Measurements from ENCODE around the gene ODAM. TPM values are rescaled to one million over a fixed set of nuclear protein-coding genes. Genes with fewer than 3 reads are reported as not detected.
"Not testable (repeated sequence)": the region's sequence is repeated elsewhere in the genome, so short reads cannot be mapped to it uniquely, and the experiment has no call there.

ODAM gene, protein sequence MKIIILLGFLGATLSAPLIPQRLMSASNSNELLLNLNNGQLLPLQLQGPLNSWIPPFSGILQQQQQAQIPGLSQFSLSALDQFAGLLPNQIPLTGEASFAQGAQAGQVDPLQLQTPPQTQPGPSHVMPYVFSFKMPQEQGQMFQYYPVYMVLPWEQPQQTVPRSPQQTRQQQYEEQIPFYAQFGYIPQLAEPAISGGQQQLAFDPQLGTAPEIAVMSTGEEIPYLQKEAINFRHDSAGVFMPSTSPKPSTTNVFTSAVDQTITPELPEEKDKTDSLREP
- total RNA-seq: not detected

DNA sequence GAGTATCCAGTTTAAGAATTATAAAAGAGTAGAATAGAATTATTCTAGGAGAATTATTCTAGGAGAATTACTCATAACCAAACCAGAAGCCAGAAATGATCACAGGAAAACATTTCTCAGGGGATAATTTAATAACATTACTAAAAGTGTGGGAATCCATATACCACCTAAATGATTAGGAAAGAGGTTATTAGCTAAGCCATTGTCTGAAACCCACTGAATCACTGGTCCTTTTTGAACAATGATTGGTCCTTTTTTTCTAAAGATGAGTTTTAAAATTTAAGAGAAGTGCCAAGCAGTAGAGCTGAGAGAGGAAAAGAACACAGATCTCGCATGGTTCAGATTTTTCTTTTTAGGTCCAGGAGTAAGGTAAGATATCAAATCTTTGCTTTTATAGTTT lies at the start of gene ODAM:
ODAM (plus strand) TSS at position 301 of the 400 bp plus-strand sequence. CDS start 819 bp downstream, outside the sequence.
- no peak for DNase-seq

DNA sequence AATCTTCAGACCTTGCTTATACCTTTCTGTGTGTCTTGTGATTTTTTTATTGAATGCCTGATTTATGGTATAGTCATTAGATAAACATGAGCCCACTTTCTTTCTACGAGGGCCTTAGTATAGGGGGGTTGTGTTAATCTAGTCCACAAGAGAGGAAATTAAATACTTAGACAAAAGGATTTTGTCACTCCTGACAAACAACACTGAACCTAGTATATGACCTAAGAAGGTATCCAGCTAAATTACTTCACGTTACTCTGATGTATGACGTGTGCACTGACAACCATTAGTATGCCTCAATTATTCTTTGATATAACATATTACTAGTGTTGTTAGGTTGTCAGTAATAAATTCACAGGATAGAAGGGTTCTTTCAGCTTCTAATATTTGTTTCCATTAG lies 44.3 kb upstream of the ODAM start:
- DNase-seq: no peak

DNA sequence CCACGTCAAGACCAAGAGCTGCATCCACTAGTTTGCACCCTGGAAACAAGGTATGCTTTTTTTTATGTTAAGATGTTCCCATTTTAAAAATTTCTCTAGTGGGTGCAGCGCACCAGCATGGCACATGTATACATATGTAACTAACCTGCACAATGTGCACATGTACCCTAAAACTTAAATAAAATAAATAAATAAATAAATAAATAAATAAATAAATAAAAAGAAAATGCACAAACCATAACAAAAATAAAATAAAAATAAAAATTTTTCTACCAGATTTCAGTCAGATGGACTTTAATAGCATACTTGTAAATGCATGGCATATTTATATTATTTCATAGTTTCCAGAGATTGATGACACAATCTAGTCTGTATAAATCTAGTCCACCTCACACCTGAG lies 43.4 kb upstream of the ODAM start:
- DNase-seq: no peak

DNA sequence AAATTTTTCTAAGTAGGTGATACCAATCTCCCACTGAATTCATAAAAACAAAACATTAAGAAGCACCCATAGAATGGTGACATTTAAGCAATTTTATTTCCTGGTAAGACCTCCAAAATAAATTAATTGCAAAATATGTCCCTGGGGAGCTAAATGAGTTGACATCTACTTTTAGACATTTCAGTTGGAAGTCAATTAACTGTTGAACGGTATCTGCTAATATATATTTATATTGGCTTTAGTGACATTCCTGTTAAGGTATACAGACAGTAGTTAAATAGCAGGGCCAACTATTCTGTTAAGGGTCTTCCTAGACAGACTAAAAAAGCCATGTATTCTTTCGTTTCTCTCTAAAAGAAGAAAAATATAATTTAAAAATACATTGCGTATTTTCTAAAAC lies 41.6 kb upstream of the ODAM start, which contains the start of gene PRR27:
PRR27 (plus strand) TSS at position 301 of the 400 bp plus-strand sequence. CDS start 139 bp downstream, outside the sequence.
- DNase-seq: no peak

DNA sequence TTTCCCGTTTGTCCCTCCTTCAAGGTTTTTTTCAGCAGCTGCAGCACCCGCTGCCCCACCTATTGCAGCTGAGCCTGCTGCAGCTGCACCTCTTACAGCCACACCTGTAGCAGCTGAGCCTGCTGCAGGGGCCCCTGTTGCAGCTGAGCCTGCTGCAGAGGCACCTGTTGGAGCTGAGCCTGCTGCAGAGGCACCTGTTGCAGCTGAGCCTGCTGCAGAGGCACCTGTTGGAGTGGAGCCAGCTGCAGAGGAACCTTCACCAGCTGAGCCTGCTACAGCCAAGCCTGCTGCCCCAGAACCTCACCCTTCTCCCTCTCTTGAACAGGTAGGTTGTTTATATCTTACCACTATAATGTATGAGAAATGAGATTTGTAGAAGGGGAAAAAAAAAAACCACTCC lies 36.9 kb upstream of the ODAM start:
- DNase-seq: no peak

DNA sequence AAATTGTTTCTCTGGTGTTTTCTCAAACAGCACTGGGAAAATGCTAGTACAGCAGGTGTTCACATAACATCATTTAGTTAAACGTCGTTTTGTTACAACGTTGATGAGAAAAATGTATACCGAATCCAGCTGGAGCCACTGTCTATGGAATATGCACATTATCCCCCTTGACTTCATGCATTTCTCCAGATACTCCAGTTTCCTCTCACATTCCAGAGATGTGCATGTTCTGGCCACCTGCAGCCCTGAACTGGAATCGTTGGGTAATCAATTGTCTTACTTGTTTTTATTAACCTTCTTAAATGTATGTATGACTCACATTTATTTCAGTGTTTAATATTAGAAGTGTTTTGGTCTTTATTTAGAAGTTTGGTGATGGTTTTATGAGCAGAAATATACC lies 18.4 kb upstream of the ODAM start:
- no peak for DNase-seq

DNA sequence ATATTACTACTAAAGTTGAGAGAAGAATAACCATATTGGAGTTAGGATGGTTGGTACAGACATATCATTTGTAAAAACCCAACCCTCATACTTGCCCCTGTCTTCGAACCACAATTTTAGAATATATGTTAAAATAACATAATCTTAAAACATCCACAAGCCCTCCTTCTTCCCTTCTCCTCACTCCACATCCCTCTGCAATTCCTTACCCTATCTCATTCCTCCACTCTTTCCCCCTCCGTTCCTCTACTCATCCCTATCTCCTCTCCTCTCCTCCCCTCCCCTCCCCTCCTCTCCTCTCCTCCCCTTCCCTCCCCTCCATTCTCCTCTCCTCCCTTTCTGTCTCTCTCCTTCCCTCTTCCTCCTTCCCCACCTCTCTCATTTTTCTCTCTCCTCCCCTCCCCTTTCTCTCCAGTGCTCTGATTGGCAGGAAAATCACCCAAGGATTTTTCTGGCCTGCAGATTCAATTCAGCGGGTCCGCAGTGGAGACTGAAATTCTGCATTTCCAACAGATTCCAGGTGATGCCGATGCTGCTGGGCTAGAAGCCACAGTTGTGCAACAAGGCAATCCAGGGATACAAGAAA lies 17.4 kb upstream of the ODAM start:
- no peak for DNase-seq

DNA sequence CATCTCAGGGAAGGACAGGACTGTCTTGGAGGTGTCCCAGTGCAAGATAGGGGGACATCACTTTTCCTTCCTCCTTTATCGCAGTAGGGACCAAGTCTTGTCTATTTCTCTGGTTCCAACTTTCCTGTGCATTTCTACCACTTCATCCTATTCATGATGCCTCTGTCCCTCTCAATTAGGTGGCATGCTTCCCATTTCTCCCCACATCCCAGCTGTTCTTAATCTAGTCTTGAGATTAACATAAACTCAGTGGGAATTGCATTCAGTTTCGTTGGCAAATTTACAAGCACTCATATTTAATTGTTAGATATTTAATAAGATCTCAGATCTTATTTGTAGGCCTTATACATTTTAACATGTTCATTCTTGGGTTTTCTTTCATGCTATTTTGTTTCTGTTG lies 15.7 kb upstream of the ODAM start:
- no peak for DNase-seq

DNA sequence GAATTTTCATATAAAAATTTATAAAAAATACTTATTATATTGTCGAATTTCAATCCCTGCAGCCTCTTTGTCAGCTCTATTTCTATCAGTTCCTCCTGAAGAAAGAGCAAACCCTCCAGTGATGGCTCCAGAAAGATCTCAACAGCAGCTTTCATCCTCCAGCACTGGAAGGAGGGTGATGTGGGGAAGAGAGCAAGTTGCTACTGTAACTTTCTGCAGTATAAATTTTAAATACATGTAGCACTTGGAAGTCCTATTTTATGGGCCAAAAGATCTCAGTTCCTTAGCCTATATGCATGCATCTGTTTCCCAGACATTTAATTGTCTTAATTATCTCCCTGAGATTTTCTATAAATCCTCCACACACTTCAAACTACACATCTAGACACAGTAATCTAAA lies 13.7 kb upstream of the ODAM start:
- no peak for DNase-seq

DNA sequence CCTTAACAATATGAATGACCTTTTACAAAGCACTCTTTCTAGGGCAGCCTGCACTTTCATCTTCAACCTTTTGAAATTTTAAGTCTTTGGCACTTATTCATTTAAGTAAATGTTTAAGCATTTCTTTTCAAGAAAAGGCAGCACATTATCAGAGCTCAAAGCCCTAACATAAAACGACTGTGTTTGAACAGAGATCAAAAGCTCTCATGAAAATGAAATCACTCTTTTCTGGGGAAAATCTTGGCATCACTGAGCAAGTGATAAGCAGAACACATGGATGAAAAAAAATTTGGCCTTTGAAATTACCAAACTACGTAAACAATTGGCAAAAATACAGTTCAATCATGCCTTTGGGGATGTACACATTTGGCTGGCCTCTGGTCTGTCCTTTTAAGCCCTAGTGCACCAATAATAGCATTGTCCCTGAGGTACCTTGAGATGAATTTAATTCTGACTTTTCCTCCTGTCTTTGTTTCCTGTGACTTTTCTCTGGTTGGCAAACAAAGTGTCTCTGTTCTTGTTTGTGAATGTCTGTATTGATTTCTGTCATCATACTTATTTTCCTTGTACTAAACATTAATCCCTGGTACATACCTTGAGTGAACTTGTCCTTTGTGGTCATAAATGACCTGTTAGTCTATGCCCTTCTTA lies 12.9 kb upstream of the ODAM start:
- no peak for DNase-seq

DNA sequence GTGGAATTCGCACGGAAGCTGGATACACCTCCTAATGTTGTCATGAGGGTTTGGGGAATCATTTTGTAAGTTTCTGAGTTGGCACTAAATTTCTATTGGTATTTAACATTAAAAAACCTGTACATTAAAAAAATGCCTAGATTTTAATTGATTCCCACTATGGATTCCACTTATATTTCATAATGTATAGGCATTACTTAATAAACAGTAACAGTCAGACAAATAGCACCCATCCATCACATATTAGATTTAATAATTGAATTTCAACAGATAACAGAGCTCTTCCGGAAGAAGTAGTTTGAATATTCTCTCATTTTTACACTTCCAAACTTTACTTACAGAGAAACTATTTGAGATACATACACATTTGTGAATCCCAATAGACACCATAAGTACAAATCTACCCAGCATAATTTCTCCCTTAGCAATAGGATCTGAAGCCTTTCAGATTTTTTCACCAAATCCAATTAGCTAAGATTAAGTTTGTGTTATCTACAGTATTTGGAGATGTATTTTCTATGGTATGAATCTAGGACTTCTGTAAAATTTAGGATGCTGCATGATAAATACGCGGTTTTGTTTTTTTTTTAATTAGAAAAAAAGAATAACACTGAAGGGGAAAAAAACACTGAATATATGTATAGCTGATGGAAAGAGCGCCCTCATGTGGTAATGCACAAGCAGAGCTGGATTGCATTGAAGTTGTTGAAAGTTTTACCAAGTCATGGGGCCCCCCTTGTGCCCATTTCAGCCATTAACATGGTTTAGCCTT lies 12.2 kb upstream of the ODAM start:
- DNase-seq: no peak

DNA sequence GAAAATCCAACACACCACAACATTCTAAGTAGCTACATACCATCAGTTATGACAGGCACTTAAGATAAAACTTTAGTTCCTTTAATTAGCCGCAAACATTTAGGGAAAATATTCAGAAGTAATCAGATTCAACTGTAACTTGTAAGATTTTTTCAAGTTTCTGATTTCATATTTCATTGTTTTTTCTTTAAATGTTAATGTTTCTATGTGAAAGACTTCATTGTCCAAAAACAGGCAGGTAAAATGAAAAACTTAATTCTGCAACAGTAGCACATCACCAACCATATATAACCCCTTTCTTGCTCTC lies 11.6 kb upstream of the ODAM start:
- no peak for DNase-seq

DNA sequence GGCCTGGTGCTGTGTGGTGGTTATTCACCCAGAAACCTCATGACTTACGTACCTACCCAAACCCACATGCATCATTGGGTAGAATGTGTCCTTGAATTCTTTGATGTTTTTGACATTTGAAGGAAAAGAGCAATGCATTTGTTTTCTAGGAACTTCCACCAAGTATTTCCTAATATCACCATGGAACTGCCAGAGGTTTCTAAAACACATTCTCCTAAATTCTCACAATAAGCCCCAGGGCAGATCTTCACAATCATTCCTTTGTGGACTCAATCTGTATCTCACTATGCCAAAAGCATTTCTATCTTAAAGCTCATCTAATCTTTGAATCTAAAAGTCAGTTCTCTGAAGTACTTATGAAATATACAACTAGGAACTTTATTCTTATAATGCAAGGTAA lies 8.3 kb upstream of the ODAM start:
- DNase-seq: no peak

DNA sequence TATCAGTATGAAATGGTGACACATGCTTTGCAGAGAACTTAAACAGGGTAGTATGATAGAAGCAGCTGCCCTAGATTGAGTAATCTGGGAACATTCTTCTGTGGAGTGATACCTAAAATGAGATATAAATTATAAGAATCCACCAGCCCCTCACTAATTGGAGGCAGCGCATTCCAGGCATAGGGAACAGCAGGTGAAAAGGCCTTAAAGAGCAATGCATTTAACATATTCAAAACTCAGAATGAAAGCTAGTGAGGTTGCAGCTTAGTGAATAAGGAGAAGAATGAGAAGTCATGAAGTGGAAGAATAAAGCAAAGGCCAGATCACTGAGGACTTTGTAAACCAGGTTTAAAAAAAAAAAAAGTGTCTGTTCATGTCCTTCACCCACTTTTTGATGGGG lies 4.9 kb upstream of the ODAM start:
- no peak for DNase-seq

DNA sequence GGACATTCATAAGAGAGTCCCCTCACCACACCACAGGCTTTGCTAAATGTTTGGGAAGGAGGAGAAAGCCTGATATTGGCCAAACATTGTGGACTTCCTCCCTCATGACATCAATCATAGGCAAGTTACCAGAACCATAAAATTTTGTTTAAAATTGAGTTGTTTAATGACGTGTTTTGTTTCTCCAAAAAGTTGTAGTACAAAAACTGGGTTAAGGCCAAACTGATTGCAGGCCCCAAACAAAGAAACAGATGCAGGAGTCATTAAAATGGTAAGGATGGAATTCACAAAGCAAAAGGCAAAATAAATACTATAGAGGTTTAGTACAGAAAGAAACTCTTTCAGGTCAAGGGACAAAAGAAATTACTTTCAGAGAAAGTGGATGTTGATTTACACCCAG lies 3.9 kb upstream of the ODAM start:
- DNase-seq: no peak

DNA sequence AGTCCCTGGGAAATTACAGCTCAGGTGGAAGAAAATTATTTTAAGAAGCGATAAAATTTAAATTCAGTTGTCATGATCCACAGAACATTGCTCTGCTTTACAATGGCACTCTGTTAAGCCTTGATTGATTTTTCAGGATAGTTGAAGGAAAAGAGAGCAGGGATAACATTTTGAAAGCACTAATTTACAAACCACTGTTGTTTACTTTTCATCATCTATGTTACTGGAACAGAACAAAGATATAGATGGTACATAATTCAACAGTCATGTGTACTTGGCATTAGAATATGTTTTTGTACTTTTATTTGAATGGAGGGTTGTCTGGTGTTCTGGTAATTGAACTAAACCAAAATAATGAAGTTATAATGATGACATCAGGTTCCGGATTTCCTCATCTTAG lies 2.6 kb upstream of the ODAM start:
- no peak for DNase-seq

DNA sequence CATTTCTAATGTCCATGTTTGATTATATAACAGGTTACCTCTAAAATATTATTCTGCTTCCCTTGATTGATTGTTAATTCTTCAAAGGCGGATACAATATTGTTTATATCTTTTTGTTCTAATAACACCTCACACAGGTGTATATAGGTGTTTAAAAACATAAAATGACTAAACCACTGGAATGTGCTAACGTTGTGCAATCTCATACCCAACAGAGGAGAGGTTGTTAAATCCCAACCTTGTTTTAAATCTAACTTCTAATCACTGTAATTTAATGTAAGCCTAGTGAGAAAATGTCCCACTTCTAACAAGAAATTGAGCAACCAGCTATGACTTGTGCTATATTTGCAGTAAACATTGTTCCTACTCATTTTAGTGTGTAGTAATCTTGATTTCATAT lies 1.3 kb downstream of the ODAM start:
- no peak for DNase-seq

DNA sequence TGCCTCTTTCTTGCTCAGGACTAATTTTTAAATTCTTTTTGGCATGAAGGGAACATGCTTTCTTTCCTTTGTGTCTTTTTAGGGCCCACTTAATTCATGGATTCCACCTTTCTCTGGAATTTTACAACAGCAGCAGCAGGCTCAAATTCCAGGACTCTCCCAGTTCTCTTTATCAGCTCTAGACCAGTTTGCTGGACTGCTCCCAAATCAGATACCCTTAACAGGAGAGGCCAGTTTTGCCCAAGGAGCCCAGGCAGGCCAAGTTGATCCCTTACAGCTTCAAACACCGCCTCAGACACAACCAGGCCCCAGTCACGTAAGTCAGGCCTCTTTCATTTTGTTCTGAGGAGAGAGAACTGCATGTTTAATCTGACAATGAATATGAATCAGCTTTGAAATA lies 2.3 kb downstream of the ODAM start:
- DNase-seq: no peak

DNA sequence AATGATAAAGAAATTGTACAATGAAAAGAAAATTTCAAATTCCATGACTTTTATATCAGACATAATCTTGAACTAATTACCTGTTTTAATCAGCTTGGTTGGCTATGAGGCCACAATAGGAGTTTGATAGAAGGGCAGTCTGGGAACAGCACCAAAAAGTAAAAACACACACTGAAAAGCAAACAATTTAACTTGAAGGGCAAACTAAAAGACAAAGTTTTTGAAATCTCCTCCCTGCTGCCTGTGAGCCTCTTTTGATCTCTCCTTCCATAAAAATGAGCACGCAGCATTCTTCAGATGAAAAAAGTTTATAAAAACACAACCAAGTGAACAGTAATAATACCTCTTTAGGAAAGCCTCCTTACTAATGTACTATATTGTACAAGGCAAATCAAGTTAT lies 8.1 kb downstream of the ODAM start:
- no peak for DNase-seq

DNA sequence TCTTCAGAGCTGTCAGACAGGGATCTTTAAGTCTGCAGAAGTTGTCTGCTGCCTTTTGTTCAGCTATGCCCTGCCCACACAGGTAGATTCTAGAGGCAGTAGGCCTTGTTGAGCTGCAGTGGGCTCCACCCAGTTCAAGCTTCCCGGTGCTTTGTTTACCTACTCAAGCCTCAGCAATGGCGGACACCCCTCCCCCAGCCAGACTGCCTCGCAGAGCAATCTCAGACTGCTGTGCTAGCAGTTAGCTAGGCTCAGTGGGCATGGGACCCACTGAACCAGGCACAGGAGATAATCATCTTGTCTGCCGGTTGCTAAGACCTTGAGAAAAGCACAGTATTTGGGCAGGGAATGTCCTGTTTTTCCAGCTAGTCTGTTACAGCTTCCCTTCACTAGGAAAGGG lies 17.2 kb downstream of the ODAM start:
- DNase-seq: not testable (repeated sequence)

DNA sequence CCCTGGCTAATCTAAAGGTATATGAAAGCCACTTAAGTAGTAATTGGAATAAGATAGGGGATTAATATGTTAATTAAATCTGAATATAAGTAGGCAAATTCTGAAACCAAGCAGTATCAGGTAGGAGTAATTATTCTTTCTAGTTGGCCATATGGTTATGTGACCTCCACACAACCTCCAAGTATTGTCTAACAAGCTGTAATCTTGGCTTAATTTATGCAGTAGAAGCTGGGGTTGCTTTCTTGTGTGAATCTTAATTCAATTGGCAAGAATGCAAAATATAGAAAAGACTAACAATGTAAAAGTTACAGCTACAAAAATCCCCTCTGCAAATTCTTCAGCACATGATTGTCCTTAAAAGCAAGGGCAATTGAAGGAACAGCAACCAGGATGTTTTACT lies 20.6 kb downstream of the ODAM start:
- DNase-seq: not testable (repeated sequence)

DNA sequence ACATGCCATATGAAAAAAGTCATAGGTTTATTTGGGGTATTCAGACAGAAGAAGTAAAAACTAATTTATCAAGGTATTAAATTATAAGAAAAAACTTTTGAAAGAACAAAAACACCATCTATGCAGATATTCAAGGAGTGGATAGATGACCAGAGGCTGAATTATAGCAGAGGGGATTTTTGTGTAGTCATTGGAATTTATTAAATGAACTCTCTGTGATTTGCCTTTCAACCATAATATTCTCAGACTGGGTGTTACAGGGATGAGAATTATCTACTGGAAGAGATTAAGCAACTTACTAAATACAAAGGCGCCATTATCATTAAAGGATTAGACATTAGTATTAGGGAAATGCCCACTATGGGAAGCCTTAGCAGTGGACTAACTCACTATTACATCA lies 21.0 kb downstream of the ODAM start:
- DNase-seq: not testable (repeated sequence)

DNA sequence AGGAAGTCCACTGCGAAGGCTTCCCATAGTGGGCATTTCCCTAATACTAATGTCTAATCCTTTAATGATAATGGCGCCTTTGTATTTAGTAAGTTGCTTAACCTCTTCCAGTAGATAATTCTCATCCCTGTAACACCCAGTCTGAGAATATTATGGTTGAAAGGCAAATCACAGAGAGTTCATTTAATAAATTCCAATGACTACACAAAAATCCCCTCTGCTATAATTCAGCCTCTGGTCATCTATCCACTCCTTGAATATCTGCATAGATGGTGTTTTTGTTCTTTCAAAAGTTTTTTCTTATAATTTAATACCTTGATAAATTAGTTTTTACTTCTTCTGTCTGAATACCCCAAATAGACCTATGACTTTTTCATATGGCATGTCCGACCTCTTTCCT lies 25.9 kb downstream of the ODAM start:
- not testable (repeated sequence) for DNase-seq

DNA sequence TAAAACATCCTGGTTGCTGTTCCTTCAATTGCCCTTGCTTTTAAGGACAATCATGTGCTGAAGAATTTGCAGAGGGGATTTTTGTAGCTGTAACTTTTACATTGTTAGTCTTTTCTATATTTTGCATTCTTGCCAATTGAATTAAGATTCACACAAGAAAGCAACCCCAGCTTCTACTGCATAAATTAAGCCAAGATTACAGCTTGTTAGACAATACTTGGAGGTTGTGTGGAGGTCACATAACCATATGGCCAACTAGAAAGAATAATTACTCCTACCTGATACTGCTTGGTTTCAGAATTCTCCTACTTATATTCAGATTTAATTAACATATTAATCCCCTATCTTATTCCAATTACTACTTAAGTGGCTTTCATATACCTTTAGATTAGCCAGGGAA lies 26.3 kb downstream of the ODAM start:
- DNase-seq: not testable (repeated sequence)
